ENCODE measurements around the gene SLC6A9.

The SLC6A9 gene

GRCh38 chr1:43952731-43953346, 78.4 kb downstream of the SLC6A9 start:
- DNase-seq (ENCODE audit: low read depth in 2 of 2), result no peak
- TF ChIP-seq, protein P1, sequence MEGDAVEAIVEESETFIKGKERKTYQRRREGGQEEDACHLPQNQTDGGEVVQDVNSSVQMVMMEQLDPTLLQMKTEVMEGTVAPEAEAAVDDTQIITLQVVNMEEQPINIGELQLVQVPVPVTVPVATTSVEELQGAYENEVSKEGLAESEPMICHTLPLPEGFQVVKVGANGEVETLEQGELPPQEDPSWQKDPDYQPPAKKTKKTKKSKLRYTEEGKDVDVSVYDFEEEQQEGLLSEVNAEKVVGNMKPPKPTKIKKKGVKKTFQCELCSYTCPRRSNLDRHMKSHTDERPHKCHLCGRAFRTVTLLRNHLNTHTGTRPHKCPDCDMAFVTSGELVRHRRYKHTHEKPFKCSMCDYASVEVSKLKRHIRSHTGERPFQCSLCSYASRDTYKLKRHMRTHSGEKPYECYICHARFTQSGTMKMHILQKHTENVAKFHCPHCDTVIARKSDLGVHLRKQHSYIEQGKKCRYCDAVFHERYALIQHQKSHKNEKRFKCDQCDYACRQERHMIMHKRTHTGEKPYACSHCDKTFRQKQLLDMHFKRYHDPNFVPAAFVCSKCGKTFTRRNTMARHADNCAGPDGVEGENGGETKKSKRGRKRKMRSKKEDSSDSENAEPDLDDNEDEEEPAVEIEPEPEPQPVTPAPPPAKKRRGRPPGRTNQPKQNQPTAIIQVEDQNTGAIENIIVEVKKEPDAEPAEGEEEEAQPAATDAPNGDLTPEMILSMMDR (IDR thresholded peaks at IDR 0.05; ENCODE audit: low read depth, low read length), result no peak
- no peak overlapping the region for H3K4me3 ChIP-seq (replicated peaks in 1 of 2; ENCODE audit: low read depth in 2 of 2, low read length in 2 of 2)

DNA sequence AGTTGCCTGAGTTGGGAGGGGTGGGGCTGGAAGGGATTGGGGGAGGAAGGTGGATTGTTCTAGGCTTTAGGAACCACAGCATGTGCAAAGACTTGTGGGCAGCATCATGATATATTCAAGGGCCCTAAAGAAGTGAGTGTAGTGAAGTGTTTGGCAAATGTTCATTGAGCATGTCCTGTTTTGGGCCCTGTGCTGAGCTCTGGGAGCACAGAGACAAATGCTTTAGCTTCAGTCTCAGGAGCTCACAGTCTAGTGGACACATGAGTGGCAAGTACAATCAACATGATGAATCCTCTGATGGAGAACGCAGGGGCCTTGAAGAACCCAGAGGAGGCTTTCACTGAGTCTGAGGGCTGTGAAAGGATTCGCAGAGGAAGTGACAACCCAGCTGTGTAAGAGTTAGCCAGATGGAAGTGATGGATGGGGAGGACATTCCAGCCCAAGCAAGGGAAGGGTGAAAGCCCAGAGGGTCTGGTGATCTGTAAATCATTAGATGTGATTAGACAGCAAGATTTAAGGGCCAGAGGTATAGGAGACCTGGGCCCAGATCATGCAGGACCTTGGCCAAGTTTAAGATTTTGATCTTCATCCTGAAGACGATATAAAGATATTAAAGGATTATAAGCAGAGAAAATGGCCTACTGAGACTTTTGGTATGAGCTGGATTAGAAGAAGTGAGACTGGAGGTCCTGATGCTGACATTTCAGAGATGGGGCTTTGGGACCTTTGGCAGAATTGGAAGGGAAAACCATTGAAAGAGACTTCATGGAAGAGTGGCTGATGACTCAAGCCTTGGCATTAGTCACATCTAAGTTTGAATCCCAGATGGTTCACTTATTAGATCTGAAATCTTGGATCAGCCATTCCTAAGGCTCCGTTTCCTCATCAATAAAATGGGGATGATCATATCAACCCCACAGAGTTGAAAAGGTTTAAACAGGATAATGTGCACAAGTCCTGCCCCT, 80.0 kb downstream of the SLC6A9 start:
- DNase-seq (ENCODE audit: low read depth in 2 of 2), result no peak
- H3K4me3 ChIP-seq (replicated peaks in 1 of 2; ENCODE audit: low read depth in 2 of 2, low read length in 2 of 2), result no peak overlapping the region
- TF ChIP-seq, protein P1 (IDR thresholded peaks at IDR 0.05; ENCODE audit: low read depth, low read length), result no peak

- TF ChIP-seq, protein P1 (IDR thresholded peaks at IDR 0.05; ENCODE audit: low read depth, low read length), result no peak
- no peak overlapping the region for H3K4me3 ChIP-seq (replicated peaks in 1 of 2; ENCODE audit: low read depth in 2 of 2, low read length in 2 of 2)
- DNase-seq (ENCODE audit: low read depth in 2 of 2), result no peak
These were observed 81.6 kb downstream of the SLC6A9 start for GRCh38 chr1:43949678-43950077.

GRCh38 chr1:43947874-43948437, 83.3 kb downstream of the SLC6A9 start:
- DNase-seq (ENCODE audit: low read depth in 2 of 2), result no peak
- H3K4me3 ChIP-seq (replicated peaks in 1 of 2; ENCODE audit: low read depth in 2 of 2, low read length in 2 of 2), result peak overlapping the region; percentile 86 to 94
- TF ChIP-seq, protein P1 (IDR thresholded peaks at IDR 0.05; ENCODE audit: low read depth, low read length), result no peak

- no peak for DNase-seq (ENCODE audit: low read depth in 2 of 2)
- peak overlapping the region; percentile 86 to 94 for H3K4me3 ChIP-seq (replicated peaks in 1 of 2; ENCODE audit: low read depth in 2 of 2, low read length in 2 of 2)
These were observed 84.0 kb downstream of the SLC6A9 start for GRCh38 chr1:43947061-43947873.

More at GRCh38 chr1:43947061-43947873, 84.0 kb downstream of the SLC6A9 start:
- TF ChIP-seq, protein P1 (IDR thresholded peaks at IDR 0.05; ENCODE audit: low read depth, low read length), result no peak

Measured in cardiac fibroblast (primary cell).